NCI-H1092 treated with DMSO at 0.1 percent for 48 hours (cell line): ENCODE results near the gene TPRA1.
"Not testable (repeated sequence)": the region's sequence is repeated elsewhere in the genome, so short reads cannot be mapped to it uniquely, and the experiment has no call there.

Experiments
- DNase-seq: peaks from one replicate; lab custom pipeline; 2025; lab: John Stamatoyannopoulos, UW

TPRA1 gene

GRCh38 chr3:127616836-127617605, 26.5 kb upstream of the TPRA1 start:
- DNase-seq = no peak

GRCh38 chr3:127615631-127616305, 25.2 kb upstream of the TPRA1 start:
- DNase-seq = no peak

GRCh38 chr3:127614928-127615589, 24.5 kb upstream of the TPRA1 start:
- no peak for DNase-seq

- DNase-seq = no peak
Measured at GRCh38 chr3:127613406-127613805, 22.9 kb upstream of the TPRA1 start.

GRCh38 chr3:127612966-127613365, 22.4 kb upstream of the TPRA1 start:
- no peak for DNase-seq

- DNase-seq = no peak
Measured at GRCh38 chr3:127611251-127611650, 20.7 kb upstream of the TPRA1 start.

- no peak for DNase-seq
Measured at GRCh38 chr3:127610105-127610504, 19.6 kb upstream of the TPRA1 start.

GRCh38 chr3:127608362-127608718, 17.8 kb upstream of the TPRA1 start:
- DNase-seq = no peak

- DNase-seq = no peak
Measured at GRCh38 chr3:127607675-127608361, 17.3 kb upstream of the TPRA1 start.

- DNase-seq = no peak
Measured at GRCh38 chr3:127606981-127607595, 16.6 kb upstream of the TPRA1 start.

GRCh38 chr3:127606086-127606805, 15.7 kb upstream of the TPRA1 start:
- no peak for DNase-seq

- not testable (repeated sequence) for DNase-seq
Measured at GRCh38 chr3:127605547-127605946, 15.0 kb upstream of the TPRA1 start.

GRCh38 chr3:127604546-127605165, 14.1 kb upstream of the TPRA1 start:
- DNase-seq = no peak

- no peak for DNase-seq
Measured at GRCh38 chr3:127604035-127604434, 13.5 kb upstream of the TPRA1 start.

- DNase-seq = no peak
Measured at GRCh38 chr3:127600749-127601456, 10.4 kb upstream of the TPRA1 start.

- peak; percentile 48 for DNase-seq
Measured at GRCh38 chr3:127598841-127599570, 8.5 kb upstream of the TPRA1 start.

- no peak for DNase-seq
Measured at GRCh38 chr3:127597020-127597771, 6.7 kb upstream of the TPRA1 start.

- DNase-seq = no peak
Measured at GRCh38 chr3:127595303-127595702, 4.8 kb upstream of the TPRA1 start.

GRCh38 chr3:127593178-127593577, 2.6 kb upstream of the TPRA1 start:
- no peak for DNase-seq
